ENCODE results near the gene NAGS.
A peak's percentile ranks its signal among the peaks of the same experiment; 100 is the strongest.
"Not testable (repeated sequence)": the region's sequence is repeated elsewhere in the genome, so short reads cannot be mapped to it uniquely, and the experiment has no call there.

The NAGS gene

GRCh38 chr17:44006272-44006597 lies 1.8 kb downstream of the NAGS start:
- H3K36me3 Mint-ChIP-seq (ENCODE audit: insufficient read depth): peaks cover 18% of the 10 kb centered on the region

GRCh38 chr17:44006598-44007345 lies 2.4 kb downstream of the NAGS start:
- peaks cover 18% of the 10 kb centered on the region for H3K36me3 Mint-ChIP-seq (ENCODE audit: insufficient read depth)
- peak overlapping the region; percentile 78 to 83 for H3K4me3 Mint-ChIP-seq
- peak overlapping the region; percentile 54 to 91 for H3K27ac Mint-ChIP-seq
- DNase-seq (peak; percentile 83 to 91 (median 86)), ATAC-seq (replicated peaks) (peak; percentile 77)
- H3K9me3 Mint-ChIP-seq: no peaks in the 10 kb centered on the region
- no peaks in the 10 kb centered on the region for H3K27me3 Mint-ChIP-seq
- peaks cover 17 to 23% of the 10 kb centered on the region in 2 donors for H3K4me1 Mint-ChIP-seq (ENCODE audit: low read depth in 2 of 2)

More at GRCh38 chr17:44006272-44006597, 1.8 kb downstream of the NAGS start:
- no peaks in the 10 kb centered on the region for H3K9me3 Mint-ChIP-seq
- no peaks in the 10 kb centered on the region for H3K27me3 Mint-ChIP-seq
- peak overlapping the region; percentile 78 to 83 for H3K4me3 Mint-ChIP-seq
- peak; percentile 4 for ATAC-seq (replicated peaks)
- DNase-seq: no peak
- H3K4me1 Mint-ChIP-seq (ENCODE audit: low read depth in 2 of 2): peaks cover 17 to 23% of the 10 kb centered on the region in 2 donors
- peak overlapping the region; percentile 54 to 91 for H3K27ac Mint-ChIP-seq

GRCh38 chr17:44007346-44008204 lies 3.2 kb downstream of the NAGS start:
- ATAC-seq (replicated peaks) (no peak), DNase-seq (no peak)
- Mint-ChIP-seq H3K27me3 (no peaks in the 10 kb centered on the region), H3K27ac (peak overlapping the region; percentile 87 to 91), H3K4me3 (peak overlapping the region; percentile 78 to 83), H3K4me1 (ENCODE audit: low read depth in 2 of 2) (peaks cover 17 to 23% of the 10 kb centered on the region in 2 donors), H3K9me3 (no peaks in the 10 kb centered on the region), H3K36me3 (ENCODE audit: insufficient read depth) (peaks cover 18% of the 10 kb centered on the region)

GRCh38 chr17:44008205-44008909 lies 3.9 kb downstream of the NAGS start:
- Mint-ChIP-seq H3K36me3 (ENCODE audit: insufficient read depth) (peaks cover 17% of the 10 kb centered on the region), H3K9me3 (no peaks in the 10 kb centered on the region), H3K4me1 (ENCODE audit: low read depth in 2 of 2) (peaks cover 17 to 23% of the 10 kb centered on the region in 2 donors), H3K27ac (peak overlapping the region; percentile 87 to 91), H3K4me3 (peak overlapping the region; percentile 78 to 83), H3K27me3 (no peaks in the 10 kb centered on the region)
- DNase-seq (no peak), ATAC-seq (replicated peaks) (no peak)

- no peak for ATAC-seq (replicated peaks)
- Mint-ChIP-seq H3K36me3 (ENCODE audit: insufficient read depth) (peaks cover 16% of the 10 kb centered on the region), H3K4me3 (no peak overlapping the region), H3K27ac (peak overlapping the region in 1 of 2 donors; percentile 71), H3K9me3 (no peaks in the 10 kb centered on the region), H3K27me3 (no peaks in the 10 kb centered on the region), H3K4me1 (ENCODE audit: low read depth in 2 of 2) (peaks cover 20 to 29% of the 10 kb centered on the region in 2 donors)
- DNase-seq: no peak
Measured at GRCh38 chr17:44010966-44011647, 6.7 kb downstream of the NAGS start.

GRCh38 chr17:44011876-44012275 lies 7.5 kb downstream of the NAGS start:
- Mint-ChIP-seq H3K4me1 (ENCODE audit: low read depth in 2 of 2) (peaks cover 12 to 21% of the 10 kb centered on the region in 2 donors), H3K27me3 (no peaks in the 10 kb centered on the region), H3K9me3 (no peaks in the 10 kb centered on the region), H3K36me3 (ENCODE audit: insufficient read depth) (peaks cover 14% of the 10 kb centered on the region), H3K4me3 (no peak overlapping the region), H3K27ac (no peak overlapping the region)
- DNase-seq: no peak
- ATAC-seq (replicated peaks): no peak

GRCh38 chr17:44012391-44012790 lies 8.0 kb downstream of the NAGS start:
- DNase-seq: no peak
- ATAC-seq (replicated peaks): no peak
- Mint-ChIP-seq H3K4me1 (ENCODE audit: low read depth in 2 of 2) (peaks cover 11 to 21% of the 10 kb centered on the region in 2 donors), H3K27ac (no peak overlapping the region), H3K9me3 (no peaks in the 10 kb centered on the region), H3K36me3 (ENCODE audit: insufficient read depth) (peaks cover 14% of the 10 kb centered on the region), H3K4me3 (no peak overlapping the region), H3K27me3 (no peaks in the 10 kb centered on the region)

- peaks cover 10% of the 10 kb centered on the region for H3K36me3 Mint-ChIP-seq (ENCODE audit: insufficient read depth)
- peak overlapping the region; percentile 40 to 51 for H3K4me3 Mint-ChIP-seq
Measured at GRCh38 chr17:44012874-44013273, 8.5 kb downstream of the NAGS start.

GRCh38 chr17:44014133-44014436 lies 9.7 kb downstream of the NAGS start:
- Mint-ChIP-seq H3K27me3 (no peaks in the 10 kb centered on the region), H3K36me3 (ENCODE audit: insufficient read depth) (peaks cover 10% of the 10 kb centered on the region), H3K4me3 (peak overlapping the region; percentile 100), H3K27ac (peak overlapping the region; percentile 94 to 98), H3K9me3 (no peaks in the 10 kb centered on the region), H3K4me1 (ENCODE audit: low read depth in 2 of 2) (peaks cover 6 to 12% of the 10 kb centered on the region in 2 donors)
- no peak for DNase-seq
- no peak for ATAC-seq (replicated peaks)

More at GRCh38 chr17:44012874-44013273, 8.5 kb downstream of the NAGS start:
- no peak for ATAC-seq (replicated peaks)
- Mint-ChIP-seq H3K27me3 (no peaks in the 10 kb centered on the region), H3K9me3 (no peaks in the 10 kb centered on the region), H3K27ac (no peak overlapping the region), H3K4me1 (ENCODE audit: low read depth in 2 of 2) (peaks cover 9 to 19% of the 10 kb centered on the region in 2 donors)
- no peak for DNase-seq

GRCh38 chr17:44014437-44015172 lies 10.2 kb downstream of the NAGS start, which contains the start of gene TMEM101:
Gene TMEM101 (minus strand): TSS chr17:44014963. CDS start chr17:44014952, 11 bp downstream.
- no peaks in the 10 kb centered on the region for H3K9me3 Mint-ChIP-seq
- H3K27me3 Mint-ChIP-seq: no peaks in the 10 kb centered on the region
- H3K36me3 Mint-ChIP-seq (ENCODE audit: insufficient read depth): peaks cover 9% of the 10 kb centered on the region

GRCh38 chr17:44021227-44021626 lies 16.8 kb downstream of the NAGS start:
- H3K4me1 Mint-ChIP-seq (ENCODE audit: low read depth in 2 of 2); H3K9me3 Mint-ChIP-seq; H3K4me3 Mint-ChIP-seq; H3K36me3 Mint-ChIP-seq (ENCODE audit: insufficient read depth); ATAC-seq (replicated peaks); H3K27me3 Mint-ChIP-seq; H3K27ac Mint-ChIP-seq; DNase-seq: not testable (repeated sequence)

More at GRCh38 chr17:44014437-44015172, 10.2 kb downstream of the NAGS start, which contains the start of gene TMEM101:
- DNase-seq (peak; percentile 87 to 89 (median 89)), ATAC-seq (replicated peaks) (peak; percentile 99)
- Mint-ChIP-seq H3K27ac (peak within 1 kb of the TSS; percentile 94 to 98), H3K4me1 (ENCODE audit: low read depth in 2 of 2) (peaks cover 6 to 12% of the 10 kb centered on the region in 2 donors), H3K4me3 (peak within 1 kb of the TSS; percentile 100)

- Mint-ChIP-seq H3K36me3 (ENCODE audit: insufficient read depth) (peaks cover 3% of the 10 kb centered on the region), H3K27ac (no peak overlapping the region), H3K9me3 (no peaks in the 10 kb centered on the region), H3K27me3 (no peaks in the 10 kb centered on the region), H3K4me3 (no peak overlapping the region), H3K4me1 (ENCODE audit: low read depth in 2 of 2) (no peaks in the 10 kb centered on the region)
- no peak for ATAC-seq (replicated peaks)
- no peak for DNase-seq
Measured at GRCh38 chr17:44022246-44022645, 17.8 kb downstream of the NAGS start.
